ENCODE data around the gene TBX18. TPM values are rescaled to one million over a fixed set of nuclear protein-coding genes. Genes with fewer than 3 reads are reported as not detected.
A peak's percentile ranks its signal among the peaks of the same experiment; 100 is the strongest.

The TBX18 gene
- total RNA-seq, 1 donor: 3.0 TPM

DNA sequence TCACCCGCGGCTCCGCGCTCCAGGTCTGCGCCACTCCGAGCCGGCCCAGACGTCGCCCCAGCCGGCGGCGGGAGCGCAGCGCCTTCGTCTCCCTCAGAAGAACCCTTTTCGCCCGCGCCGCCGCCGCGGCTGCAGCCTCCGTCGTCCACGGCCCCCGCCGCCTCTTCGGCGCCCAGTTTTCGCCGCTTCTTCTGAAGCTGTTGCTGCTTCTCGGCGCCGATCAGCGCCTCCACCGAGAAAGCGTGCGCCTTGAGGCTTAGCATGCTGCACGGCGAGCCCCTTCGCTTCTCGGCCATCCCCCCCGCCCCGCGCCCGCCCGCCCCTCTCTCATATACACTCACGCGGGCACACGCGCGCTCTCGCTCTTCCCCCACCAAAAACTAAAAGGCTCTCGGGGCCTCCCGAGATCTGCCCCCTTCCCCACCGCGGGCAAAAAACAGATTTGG, 489 bp downstream of the TBX18 start:
- DNase-seq (ENCODE audit: low read depth): no peak
- peak overlapping the region; percentile 68 for H3K4me3 ChIP-seq (ENCODE audit: low read depth, low read length)
- TF ChIP-seq, protein P1, sequence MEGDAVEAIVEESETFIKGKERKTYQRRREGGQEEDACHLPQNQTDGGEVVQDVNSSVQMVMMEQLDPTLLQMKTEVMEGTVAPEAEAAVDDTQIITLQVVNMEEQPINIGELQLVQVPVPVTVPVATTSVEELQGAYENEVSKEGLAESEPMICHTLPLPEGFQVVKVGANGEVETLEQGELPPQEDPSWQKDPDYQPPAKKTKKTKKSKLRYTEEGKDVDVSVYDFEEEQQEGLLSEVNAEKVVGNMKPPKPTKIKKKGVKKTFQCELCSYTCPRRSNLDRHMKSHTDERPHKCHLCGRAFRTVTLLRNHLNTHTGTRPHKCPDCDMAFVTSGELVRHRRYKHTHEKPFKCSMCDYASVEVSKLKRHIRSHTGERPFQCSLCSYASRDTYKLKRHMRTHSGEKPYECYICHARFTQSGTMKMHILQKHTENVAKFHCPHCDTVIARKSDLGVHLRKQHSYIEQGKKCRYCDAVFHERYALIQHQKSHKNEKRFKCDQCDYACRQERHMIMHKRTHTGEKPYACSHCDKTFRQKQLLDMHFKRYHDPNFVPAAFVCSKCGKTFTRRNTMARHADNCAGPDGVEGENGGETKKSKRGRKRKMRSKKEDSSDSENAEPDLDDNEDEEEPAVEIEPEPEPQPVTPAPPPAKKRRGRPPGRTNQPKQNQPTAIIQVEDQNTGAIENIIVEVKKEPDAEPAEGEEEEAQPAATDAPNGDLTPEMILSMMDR (IDR thresholded peaks at IDR 0.05; ENCODE audit: insufficient read depth, low read depth, low read length): no peak

DNA sequence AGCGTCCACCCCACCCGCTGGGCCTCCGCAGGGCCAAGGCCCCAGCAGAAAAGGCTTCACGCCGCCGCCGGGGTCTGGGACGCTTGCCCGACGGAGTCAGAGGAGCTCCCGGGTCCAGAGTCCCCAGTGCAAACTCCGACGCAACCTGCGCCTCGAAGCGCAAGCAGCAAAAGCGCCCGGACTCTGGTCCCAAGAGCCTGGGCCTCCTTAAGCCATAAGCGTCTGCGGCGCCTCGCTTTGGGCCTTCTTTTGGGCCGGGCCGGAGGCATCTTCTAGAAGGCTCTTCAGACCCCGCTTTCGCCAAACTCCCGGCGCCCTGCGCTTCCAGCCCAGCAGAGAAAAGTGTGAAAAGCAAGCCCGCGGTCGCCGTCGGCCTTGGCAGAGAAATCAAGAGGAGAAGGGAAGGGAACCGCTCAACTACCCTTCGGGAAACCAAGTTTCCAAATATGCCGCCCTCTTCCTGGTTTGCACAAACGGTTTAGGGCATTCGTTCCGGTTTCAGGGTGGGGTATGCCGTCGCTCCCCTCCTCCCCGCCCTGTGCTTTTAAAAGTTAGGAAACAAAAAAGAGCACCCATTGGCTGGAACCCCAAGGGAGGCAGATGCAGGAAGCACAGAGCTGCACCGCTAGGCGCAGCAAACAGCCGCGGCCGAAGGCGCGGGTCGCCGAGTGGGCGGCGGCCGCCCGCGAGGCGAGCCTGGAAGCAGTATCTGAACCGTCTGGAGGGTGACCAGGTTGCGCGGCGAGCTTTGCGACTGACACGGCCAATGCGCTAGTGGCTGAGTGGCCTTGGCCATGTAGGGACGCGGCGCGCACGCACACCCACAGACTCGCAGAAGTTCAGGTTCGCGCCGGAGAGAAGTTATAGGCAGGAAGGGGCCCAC, 1.2 kb downstream of the TBX18 start:
- TF ChIP-seq, protein P1 (IDR thresholded peaks at IDR 0.05; ENCODE audit: insufficient read depth, low read depth, low read length): peak; percentile 22
- peak; percentile 94 for DNase-seq (ENCODE audit: low read depth)
- H3K4me3 ChIP-seq (ENCODE audit: low read depth, low read length): peak overlapping the region; percentile 68

DNA sequence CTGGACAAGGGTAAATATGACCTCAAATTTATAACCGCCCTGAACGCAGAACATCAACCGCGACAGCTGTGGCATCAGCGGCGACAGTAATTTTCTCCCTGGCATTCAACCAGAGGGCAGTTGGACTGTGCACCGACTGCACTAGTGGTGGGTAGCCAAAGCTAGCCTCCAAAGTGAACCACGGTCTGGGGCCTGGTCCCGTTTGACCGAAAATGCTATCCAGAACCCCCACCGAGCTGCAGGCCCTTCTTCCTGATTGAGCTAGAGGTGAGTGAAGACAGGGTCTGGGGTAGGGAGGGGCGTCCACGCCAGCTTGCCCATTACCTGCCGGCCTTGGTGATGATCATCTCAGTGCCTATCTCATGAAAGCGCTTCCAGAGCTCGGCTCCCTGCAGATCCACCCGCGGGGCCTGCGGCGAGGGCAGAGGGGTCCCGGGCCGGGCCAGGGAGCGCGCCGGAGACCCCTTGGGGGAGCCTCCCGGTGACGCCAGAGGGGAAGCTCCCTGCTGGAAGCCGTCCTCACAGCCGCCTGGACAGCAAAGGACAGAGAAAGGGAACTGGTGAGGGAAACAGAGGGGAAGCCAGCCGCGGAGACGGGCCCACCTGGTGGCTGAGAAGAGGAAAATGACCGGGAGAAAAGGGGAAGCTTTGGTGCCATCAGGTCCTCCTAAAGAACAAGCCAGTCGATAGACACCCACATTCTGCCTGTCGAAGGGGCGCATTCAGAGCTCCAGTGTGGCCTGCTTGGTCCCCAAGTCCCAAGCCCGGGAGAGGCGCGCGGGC, 2.0 kb downstream of the TBX18 start:
- peak; percentile 49 for DNase-seq (ENCODE audit: low read depth)
- peak overlapping the region; percentile 68 for H3K4me3 ChIP-seq (ENCODE audit: low read depth, low read length)
- TF ChIP-seq, protein P1 (IDR thresholded peaks at IDR 0.05; ENCODE audit: insufficient read depth, low read depth, low read length): peak; percentile 35

DNA sequence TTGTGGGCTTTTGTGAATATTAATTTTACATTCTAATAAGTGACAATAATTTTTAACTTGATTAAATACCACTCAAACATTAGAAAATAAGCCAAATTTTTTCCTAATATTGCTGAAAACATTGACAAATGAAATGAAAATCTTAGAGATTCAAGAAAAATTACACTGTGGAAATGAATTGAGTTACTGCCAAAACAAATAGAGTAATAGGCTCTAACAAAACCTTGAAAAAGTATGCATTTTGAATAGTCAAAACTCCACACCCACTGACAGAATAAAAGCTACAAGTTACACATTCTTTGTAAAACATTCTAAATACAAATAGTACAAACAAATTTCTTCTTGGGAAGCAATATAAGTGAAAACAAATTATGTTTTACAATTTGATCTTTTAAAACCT, 5.9 kb downstream of the TBX18 start:
- no peak for DNase-seq (ENCODE audit: low read depth)
- no peak overlapping the region for H3K4me3 ChIP-seq (ENCODE audit: low read depth, low read length)
- TF ChIP-seq, protein P1 (IDR thresholded peaks at IDR 0.05; ENCODE audit: insufficient read depth, low read depth, low read length): no peak

DNA sequence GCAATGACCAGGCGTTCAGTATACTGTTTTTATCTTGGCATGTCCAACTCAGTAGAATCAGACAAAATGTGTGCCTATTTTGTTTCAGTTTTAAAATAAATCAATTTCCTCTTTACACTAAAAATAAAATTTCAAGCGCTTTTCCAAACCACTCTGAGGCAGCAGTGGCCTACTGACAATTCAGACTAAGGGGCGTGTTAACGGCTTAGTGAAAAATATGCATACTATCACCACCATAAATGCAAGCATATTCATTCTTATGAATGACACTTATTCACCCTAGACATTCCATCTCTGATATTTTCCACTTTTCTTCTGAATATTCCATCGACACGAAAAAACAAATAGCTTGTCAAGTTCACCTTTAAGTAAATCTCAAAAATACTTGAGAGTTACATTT, 7.5 kb downstream of the TBX18 start:
- H3K4me3 ChIP-seq (ENCODE audit: low read depth, low read length): no peak overlapping the region
- TF ChIP-seq, protein P1 (IDR thresholded peaks at IDR 0.05; ENCODE audit: insufficient read depth, low read depth, low read length): no peak
- no peak for DNase-seq (ENCODE audit: low read depth)

DNA sequence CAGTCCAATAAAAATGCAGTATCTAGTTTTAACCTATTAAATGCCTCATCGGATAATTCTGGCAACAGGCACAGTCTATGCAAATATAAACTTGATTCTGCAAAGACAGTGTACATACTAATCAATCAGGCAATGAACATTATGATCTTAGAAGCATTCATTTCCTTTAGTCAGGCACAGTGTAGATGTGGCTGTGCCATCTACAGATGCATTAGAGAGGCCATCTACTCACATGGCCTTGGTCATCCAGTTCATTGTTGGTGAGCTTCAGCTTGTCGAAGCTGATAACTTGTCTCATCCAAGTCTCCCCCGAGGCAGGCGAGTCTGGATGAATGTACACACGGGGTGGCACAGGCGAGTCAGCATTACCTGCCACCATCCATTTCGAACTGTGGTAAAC, 7.9 kb downstream of the TBX18 start:
- TF ChIP-seq, protein P1 (IDR thresholded peaks at IDR 0.05; ENCODE audit: insufficient read depth, low read depth, low read length): no peak

More for the DNA sequence above, 7.9 kb downstream of the TBX18 start:
- H3K4me3 ChIP-seq (ENCODE audit: low read depth, low read length): no peak overlapping the region
- DNase-seq (ENCODE audit: low read depth): no peak
